GM19395 (cell line): ENCODE results near the gene RAB6B.

Experiments used
- ATAC-seq: cut with Tn5 transposase; IDR thresholded peaks from one replicate; pipeline ENCODE4 v1.9.1; 2021; ENCODE audit warnings: mild to moderate bottlenecking, moderate library complexity; ENCODE audit not compliant: unreplicated experiment

RAB6B gene

DNA sequence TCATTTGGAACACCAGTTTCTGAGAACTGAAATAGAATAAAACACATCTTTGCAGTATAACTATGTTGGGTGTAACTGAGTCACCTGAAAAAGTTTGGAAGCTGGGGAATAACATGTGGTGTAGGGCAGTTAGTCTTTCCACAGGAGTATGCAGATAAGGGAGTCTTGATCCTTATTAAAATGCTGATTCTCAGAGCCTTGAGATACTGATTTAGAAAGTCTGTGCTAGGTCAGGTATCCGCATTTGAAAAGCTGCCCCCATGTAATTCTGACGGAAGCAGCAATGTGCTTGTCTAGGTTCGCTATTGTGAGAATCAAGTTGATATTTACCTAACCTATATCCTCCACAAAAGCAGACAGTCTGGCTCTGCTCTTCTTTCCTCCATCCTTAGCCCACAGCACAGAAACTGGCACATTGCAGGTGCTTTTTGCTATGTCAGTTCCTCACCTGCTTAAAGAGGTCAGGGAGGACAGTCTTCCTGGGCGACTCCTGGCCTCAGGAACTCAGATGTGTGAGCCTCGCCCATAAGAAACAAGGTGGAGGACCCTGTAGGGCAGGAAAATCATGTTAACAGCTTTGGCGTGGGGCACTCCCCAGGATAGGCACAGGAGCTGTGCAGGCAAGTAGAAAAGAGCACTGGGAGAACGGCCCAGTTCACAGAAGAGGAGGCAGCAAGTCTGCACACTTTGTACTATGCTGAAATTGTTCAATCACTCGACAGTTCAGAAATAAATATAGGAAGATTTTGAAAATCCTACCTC is 117.7 kb downstream of the RAB6B start:
- ATAC-seq: no peak

DNA sequence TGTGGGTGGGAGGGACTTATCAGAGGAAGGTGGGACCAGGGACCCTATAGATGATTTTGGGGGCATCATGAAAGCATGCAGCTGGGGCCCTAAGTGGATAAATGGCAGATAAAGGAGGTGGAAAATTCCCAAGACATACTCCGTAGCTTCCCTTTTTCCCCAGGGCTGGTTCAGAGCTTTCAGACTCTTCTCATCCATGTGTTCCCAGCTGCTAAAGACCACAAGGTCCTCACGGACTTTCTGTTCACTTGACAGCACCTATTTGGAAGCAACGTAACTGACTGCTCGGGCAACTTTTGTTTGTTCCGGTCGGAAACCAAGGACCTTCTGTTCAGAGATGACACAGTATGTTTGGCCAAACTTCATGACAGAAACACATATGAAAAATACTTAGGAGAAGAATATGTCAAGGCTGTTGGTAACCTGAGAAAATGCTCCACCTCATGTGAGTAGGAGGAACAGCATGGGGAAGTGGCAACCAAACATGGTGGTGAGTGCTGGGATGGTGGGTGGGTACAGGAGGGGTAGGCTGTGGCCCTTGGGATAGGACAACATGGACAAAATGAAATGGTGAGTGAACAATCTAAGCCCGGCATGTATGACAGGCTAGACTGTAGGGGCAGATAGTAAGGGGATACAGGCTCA is 118.8 kb downstream of the RAB6B start:
- no peak for ATAC-seq

DNA sequence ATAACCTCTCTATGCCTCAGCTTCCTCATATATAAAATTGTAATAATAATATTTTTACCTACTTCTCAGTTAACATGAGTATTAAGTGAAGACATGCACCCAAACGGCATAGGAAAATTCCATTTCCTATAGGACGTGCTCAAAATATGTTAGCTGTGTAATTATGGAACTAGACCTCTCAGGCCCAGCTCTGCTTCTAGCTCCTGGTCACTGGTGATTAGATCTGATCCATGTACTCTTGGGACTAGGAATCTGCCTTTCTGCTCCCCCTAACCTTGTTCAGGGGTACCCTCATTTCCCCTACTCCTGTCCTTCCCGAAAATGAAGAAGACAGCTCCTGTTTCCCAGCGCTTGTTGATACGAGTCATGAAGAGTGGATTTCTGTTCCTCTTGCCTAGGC is 119.8 kb downstream of the RAB6B start:
- ATAC-seq: no peak

DNA sequence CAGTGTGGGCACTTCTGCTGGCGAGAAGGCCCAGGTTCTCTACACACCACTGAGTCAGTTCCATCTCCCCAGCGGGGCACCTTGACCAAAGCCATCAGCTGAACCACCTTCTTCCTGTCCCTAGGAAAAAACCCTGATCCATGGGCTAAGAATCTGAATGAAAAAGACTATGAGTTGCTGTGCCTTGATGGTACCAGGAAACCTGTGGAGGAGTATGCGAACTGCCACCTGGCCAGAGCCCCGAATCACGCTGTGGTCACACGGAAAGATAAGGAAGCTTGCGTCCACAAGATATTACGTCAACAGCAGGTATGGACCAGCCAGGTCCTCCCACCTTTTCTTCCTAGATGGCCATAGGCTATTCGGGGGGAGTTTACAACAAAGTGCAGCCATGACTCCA is 120.4 kb downstream of the RAB6B start:
- ATAC-seq: no peak
